AG08396 (cell line): ENCODE results near the gene ITGA11.

ENCODE experiments used
- DNase-seq: peaks from one replicate; pipeline ENCODE4 v3.0.0; 2012; ENCODE audit warnings: low spot score, mixed read lengths

ITGA11 gene

DNA sequence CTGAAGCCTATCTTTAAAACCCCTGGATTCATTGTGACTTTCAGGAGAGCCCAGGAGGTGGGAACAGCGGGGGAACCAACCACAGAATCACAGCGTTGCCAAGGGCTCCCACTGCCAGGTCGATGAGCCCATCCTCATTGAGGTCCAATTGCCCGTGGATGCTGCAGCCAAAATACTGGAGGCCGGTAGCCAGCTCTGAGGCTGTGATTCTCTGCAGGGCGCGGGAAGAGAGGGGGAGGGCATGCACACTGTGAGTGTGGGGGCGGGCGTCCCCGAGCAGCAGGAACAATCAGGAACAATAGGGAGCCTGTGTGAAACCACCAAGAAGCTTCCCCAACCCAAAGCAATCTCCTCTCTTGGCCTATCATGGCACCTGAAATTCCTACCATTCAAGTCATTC, 101.1 kb downstream of the ITGA11 start:
- no peak for DNase-seq

DNA sequence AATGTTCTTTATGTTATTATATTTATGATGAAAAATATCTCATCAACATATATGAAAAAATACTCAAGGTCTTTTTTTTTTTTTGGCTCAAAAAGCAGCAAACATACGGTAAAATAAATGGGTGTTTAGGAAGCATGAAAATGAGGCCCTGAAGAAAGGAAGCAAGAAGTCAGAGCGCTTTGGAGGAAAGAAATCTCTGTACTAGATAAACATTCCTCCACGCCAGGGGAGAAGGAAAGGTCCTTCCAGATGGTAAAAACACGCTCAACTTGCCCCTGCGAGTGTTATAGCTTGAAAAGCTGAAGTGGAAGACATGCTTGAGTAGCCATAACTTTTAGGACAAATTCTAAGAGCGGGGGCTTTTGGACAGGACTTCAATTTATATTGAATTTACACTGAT, 101.5 kb downstream of the ITGA11 start:
- DNase-seq, result no peak

GRCh38 chr15:68328964-68329363, 103.0 kb downstream of the ITGA11 start:
- no peak for DNase-seq

- no peak for DNase-seq
Observed at GRCh38 chr15:68328443-68328842, 103.5 kb downstream of the ITGA11 start.

DNA sequence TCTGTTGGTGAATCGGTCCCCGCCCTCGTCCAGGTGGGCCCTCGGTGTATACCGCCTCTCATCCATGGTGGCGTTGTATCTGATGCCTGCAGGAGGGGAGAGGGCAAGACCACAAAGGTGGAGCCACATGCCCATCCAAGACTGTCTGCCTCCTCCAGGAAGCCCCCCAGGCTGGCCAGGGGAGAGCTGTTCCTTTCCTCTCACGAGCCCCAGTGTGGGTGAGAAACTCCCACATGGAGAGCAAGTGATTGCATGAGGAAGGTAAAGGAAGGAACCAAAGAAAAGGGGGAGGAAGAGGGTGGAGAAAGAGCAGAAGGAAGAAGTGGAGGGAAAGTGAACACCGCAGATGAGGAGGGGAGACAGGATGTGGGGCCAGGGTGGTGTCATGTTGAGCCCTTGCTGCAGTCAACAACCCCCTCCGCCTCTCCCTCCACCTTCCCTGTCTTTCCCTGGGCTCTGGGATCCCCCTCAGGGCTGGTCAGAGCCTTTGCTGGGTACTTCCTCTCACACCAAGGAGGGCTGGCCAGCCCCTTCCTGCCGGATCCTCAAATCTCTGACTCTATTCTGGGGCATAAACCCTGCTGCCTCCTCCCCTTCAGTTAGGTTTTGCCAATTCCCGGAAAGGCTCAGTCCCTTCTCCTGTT, 105.1 kb downstream of the ITGA11 start:
- no peak for DNase-seq

- DNase-seq, result no peak
Observed at GRCh38 chr15:68325726-68326125, 106.2 kb downstream of the ITGA11 start.

- no peak for DNase-seq
Observed at GRCh38 chr15:68322796-68323195, 109.2 kb downstream of the ITGA11 start.

DNA sequence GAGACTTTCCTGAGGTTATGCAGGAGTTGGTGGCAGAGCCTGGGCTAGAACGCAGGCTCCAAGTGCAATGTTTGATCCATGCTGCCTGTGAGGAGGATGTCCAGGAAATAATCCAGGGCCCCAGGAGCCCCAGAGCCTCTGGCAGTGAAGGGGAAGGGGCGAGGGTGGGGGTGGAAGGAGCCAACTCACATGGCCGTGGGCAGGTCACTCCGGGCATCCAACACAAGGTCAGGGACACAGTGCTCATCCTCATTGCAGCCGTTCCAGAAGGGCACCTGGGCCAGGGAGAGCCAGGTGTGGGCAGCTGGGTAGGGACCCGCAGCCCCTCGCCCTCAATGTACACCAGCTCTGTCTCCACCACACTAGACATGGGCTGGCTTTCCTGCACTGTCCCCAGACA, 110.7 kb downstream of the ITGA11 start:
- DNase-seq, result no peak

DNA sequence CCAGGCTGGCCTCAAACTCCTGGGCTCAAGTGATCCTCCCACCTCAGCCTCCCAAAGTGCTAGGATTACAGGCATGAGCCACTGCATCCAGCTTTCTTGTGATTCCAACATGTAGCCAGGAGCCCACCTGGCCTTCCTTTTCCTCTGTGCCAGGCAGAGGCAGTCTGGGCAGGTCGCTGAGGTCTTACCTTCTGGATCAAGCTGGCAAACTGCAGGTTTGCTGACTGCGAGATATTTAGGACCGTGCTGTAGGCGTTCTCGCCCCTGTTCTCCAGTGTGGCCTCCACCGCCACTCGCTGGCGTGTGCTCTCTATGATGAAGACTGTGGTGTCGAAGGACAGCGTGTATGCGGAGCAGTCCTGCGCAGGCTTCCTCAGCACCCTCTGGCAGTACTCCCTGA, 112.0 kb downstream of the ITGA11 start:
- DNase-seq, result no peak

DNA sequence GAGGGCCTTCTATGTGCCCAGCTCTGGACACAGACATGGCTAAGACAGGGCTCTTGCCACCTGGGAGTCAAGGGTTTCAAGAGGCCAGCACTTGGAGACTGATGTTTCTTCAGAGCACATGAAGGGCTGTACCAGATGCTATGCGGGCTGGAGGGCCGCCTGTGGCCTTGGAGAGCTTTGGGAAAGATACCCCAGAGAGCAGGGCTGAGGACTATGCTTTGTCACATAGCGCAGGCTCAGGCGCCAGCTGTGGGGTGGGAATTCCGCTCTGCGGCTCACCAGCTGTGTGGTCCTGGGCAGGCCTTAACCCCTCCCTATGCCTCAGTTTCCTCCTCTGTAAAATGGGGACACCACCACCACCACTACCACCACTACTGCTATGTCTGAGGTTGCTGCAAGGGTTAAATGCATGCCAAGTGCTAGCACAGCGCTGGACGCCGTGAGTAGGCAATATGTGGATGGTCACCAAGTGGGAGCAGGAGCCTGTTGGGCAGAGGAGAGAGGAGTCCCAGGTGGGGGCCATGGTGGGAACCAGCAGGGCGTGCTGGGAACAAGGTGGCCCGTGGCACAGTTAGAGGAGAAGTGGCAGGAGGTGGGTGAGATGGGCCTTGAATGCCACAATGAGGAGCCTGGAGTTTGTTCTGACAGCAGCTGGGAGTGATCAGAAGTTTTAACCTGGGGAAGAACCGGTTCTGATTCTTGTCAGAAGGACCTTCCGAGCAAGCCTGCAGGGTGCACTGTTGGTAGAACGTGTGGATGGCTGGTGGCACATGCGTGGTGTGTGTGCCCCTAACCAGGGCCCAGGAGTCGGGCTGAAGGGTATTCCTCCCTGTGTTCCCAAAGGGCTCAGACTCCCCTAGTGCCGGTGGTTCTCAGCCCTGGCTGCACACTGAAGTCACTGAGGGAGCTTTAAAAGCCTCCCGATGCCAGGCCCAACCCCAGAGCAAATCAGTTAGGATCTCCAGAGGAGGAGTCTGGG, 112.7 kb downstream of the ITGA11 start:
- no peak for DNase-seq

- no peak for DNase-seq
Observed at GRCh38 chr15:68318008-68318835, 113.7 kb downstream of the ITGA11 start.

- DNase-seq, result no peak
Observed at GRCh38 chr15:68317281-68318007, 114.5 kb downstream of the ITGA11 start.

DNA sequence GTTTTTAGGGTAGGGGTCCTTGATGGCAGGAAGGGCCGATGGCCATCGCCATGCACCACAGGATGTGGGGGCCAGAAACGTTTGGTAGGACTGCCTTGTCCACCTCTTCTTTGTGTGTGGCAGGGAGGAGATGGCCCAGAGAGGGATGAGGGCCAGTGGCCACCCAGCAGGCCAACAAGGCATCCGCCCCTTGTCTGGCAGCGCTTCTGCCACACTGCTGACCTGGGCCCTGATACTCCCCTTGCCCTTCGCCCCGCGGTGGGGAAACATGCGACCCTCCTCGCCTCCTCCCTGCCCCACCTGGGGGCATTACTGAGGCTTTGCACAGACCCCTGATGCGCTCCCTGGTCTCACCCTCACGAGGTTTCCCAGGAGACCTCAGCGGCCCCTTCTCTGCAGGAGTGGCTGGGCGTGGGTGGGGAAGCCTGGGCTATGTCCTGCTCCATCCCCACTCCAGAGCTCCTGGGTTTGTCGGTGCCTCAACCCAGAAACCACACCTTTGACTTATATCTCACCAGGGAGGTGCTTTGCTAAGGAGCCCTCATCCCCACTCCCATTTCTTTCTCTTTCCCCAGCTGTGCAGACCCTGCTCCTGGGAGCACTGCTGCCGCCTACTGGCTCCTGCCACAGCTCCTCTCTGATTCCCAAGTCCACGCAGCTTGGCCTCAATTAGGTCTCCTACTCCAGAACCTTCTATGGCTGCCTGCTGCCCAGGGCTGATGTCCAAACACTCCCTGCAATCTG, 115.7 kb downstream of the ITGA11 start:
- no peak for DNase-seq

- DNase-seq, result no peak
Observed at GRCh38 chr15:68315495-68316031, 116.4 kb downstream of the ITGA11 start.

DNA sequence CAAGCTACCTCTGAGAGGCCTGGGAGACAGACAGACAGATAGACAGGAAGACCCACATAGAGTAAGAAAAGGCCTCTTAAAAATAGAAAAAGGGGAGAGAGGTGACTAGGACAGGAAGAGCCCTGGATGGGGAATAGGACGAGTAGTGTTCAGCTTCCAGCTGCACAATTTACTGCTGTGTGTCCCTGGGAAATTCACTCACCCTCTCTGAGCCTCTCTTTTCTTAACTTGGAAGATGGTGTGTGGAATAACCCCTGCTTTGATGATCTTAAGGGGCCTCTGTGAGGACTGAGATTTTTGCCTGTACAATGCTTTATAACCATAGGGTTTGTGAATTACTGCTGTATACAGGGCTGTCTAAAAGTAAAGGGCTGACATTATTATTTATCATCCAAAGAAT, 116.9 kb downstream of the ITGA11 start:
- DNase-seq, result no peak

GRCh38 chr15:68314563-68314962, 117.4 kb downstream of the ITGA11 start:
- DNase-seq, result no peak

GRCh38 chr15:68313501-68314410, 118.2 kb downstream of the ITGA11 start:
- DNase-seq, result no peak

GRCh38 chr15:68312701-68313204, 119.2 kb downstream of the ITGA11 start:
- DNase-seq, result no peak

GRCh38 chr15:68311859-68312557, 120.0 kb downstream of the ITGA11 start:
- no peak for DNase-seq
